ENCODE measurements around the gene NAA80.

Gene NAA80

DNA sequence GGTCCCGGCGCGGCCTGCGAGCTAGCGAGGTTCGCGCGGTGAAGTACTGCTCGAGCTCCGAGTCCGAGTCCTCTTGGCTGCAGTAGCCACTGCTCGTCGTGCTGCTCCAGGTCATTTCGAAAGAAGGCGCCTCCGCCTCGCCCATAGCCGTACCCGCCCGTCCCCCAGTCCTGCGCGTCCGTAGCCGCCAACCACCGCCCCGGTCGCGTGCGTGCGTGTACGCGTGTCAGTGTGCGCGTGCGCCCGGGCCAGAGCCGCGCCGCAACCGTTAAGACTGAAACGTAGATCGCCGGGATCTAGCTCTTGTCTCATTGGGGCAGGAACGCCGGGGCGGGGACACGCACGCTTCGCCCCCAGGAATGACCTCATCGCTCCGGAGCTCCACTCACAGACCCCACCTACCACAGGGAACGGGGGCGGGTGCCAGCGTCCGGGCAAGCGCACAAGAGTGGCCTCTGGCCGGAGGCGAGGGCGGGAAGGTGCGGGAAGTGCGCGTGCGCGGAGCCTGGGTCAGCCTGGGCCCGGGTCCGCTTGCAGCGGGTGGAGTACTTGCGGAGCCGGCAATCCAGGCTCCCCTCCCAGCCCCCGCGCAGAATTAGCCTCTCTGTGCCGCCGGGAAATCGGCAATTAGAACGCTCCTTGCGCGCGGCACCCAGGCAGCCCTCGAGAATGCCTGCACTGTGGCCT lies 38.1 kb upstream of the NAA80 start:
- H2AK5ac ChIP-seq (ENCODE audit: low read depth, low read length), result peak overlapping the region; percentile 89
- peak overlapping the region; percentile 76 for H4K8ac ChIP-seq (ENCODE audit: low read depth, low read length)
- peak overlapping the region; percentile 98 for H3K9ac ChIP-seq (ENCODE audit: low read depth, low read length, poor library complexity)
- DNase-seq (ENCODE audit: low spot score), result peak; percentile 98
- peak overlapping the region; percentile 99 for H3K18ac ChIP-seq (ENCODE audit: low read length)
- peaks cover 13 to 14% of the 10 kb centered on the region in 2 donors for H3K4me1 ChIP-seq (ENCODE audit: control insufficient read depth in 2 of 2, insufficient read depth in 1 of 2, low read depth in 1 of 2, low read length in 2 of 2)
- peak overlapping the region; percentile 92 for H3K27ac ChIP-seq (replicated peaks; ENCODE audit: low read length)
- H3K79me1 ChIP-seq (ENCODE audit: low read depth, low read length), result peaks cover 10% of the 10 kb centered on the region
- H2BK15ac ChIP-seq (ENCODE audit: low read length), result peak overlapping the region; percentile 72
- H3K36me3 ChIP-seq (replicated peaks in 1 of 2; ENCODE audit: control insufficient read depth in 2 of 2, insufficient read depth in 2 of 2, low read length in 2 of 2), result peaks cover 6 to 30% of the 10 kb centered on the region in 2 donors
- H3K4me2 ChIP-seq (ENCODE audit: insufficient read depth, low read length, poor library complexity, severe bottlenecking), result peak overlapping the region; percentile 92
- H2BK12ac ChIP-seq (ENCODE audit: low read length), result peak overlapping the region; percentile 91
- H3K4me3 ChIP-seq (ENCODE audit: low read length in 2 of 2), result peak overlapping the region; percentile 61 to 95
- peak overlapping the region; percentile 30 for H3K4ac ChIP-seq (ENCODE audit: low read length)
- no CpG with 5 or more reads among the region's 79 CpGs for WGBS, 2 donors (ENCODE audit: extremely low coverage in 2 of 2, insufficient read length in 2 of 2, insufficient replicate concordance in 1 of 2)
- peak overlapping the region; percentile 56 for H2BK120ac ChIP-seq (ENCODE audit: low read depth, low read length)
- H3K9me3 ChIP-seq (replicated peaks in 1 of 2; ENCODE audit: control insufficient read depth in 2 of 2, insufficient read depth in 1 of 2, low read depth in 1 of 2, low read length in 2 of 2), result peaks cover 2 to 6% of the 10 kb centered on the region in 2 donors
- H3K23ac ChIP-seq (ENCODE audit: low read depth, low read length, poor library complexity), result peak overlapping the region; percentile 89
- peak overlapping the region; percentile 93 for H2BK5ac ChIP-seq (ENCODE audit: low read length)
- no peak overlapping the region for H3K14ac ChIP-seq (ENCODE audit: low read length)
- peak overlapping the region; percentile 94 for H2AFZ ChIP-seq (ENCODE audit: low read length)
- peaks cover 16 to 39% (median 33%) of the 10 kb centered on the region in 3 experiments for H3K27me3 ChIP-seq (ENCODE audit: control insufficient read depth in 3 of 3, insufficient read depth in 3 of 3, low read depth in 1 of 3, low read length in 3 of 3)
- H4K91ac ChIP-seq (ENCODE audit: low read depth, low read length, poor library complexity), result peak overlapping the region; percentile 97

DNA sequence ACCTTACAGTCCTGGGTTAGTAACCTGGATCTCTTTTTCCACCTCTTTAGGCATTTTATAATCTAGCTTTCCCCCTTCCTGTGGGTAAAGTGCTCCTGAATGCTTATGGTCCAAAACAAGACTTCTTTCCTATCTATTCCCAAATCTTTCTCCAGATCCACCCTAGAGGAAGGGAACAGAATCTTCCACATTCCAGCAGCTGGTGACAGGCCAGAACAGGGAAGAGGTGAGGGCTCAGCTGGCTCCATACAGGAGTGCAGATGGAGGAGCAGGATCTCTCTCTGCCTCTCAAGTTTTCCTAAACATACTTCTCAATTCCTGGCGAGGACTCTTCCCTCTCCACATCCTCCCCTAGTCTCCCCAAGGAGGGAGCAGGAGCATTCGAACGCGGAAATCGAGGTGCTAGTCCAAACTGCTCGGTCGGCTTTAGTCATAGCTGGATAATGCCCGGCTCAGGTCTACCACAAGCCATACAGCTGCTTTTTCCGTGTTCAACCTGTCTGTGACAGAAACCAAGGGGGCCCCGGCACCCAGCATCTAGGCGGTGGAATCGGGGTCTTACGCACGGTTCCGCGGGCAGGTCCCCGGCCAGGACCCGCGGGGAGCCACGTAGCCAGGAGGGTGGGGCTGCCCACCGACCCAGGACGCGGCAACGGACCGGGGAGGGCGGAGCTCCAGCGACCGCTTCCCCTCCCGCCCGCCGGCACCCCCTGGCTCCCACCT lies 37.4 kb upstream of the NAA80 start:
- Histone ChIP-seq H3K4me1 (ENCODE audit: control insufficient read depth in 2 of 2, insufficient read depth in 1 of 2, low read depth in 1 of 2, low read length in 2 of 2) (peaks cover 13 to 14% of the 10 kb centered on the region in 2 donors), H4K91ac (ENCODE audit: low read depth, low read length, poor library complexity) (no peak overlapping the region), H2AK5ac (ENCODE audit: low read depth, low read length) (peak overlapping the region; percentile 89), H2BK12ac (ENCODE audit: low read length) (peak overlapping the region; percentile 91), H3K4ac (ENCODE audit: low read length) (peak overlapping the region; percentile 30), H2BK5ac (ENCODE audit: low read length) (peak overlapping the region; percentile 93), H3K36me3 (replicated peaks in 1 of 2; ENCODE audit: control insufficient read depth in 2 of 2, insufficient read depth in 2 of 2, low read length in 2 of 2) (peaks cover 13 to 37% of the 10 kb centered on the region in 2 donors), H4K8ac (ENCODE audit: low read depth, low read length) (no peak overlapping the region), H3K18ac (ENCODE audit: low read length) (peak overlapping the region; percentile 99), H2BK120ac (ENCODE audit: low read depth, low read length) (no peak overlapping the region), H3K4me2 (ENCODE audit: insufficient read depth, low read length, poor library complexity, severe bottlenecking) (peak overlapping the region; percentile 92), H3K27me3 (ENCODE audit: control insufficient read depth in 3 of 3, insufficient read depth in 3 of 3, low read depth in 1 of 3, low read length in 3 of 3) (peaks cover 15 to 32% (median 26%) of the 10 kb centered on the region in 3 experiments), H3K23ac (ENCODE audit: low read depth, low read length, poor library complexity) (peak overlapping the region; percentile 89), H2BK15ac (ENCODE audit: low read length) (peak overlapping the region; percentile 72), H3K27ac (replicated peaks; ENCODE audit: low read length) (peak overlapping the region; percentile 92), H2AFZ (ENCODE audit: low read length) (peak overlapping the region; percentile 94), H3K9me3 (replicated peaks in 1 of 2; ENCODE audit: control insufficient read depth in 2 of 2, insufficient read depth in 1 of 2, low read depth in 1 of 2, low read length in 2 of 2) (peaks cover 2 to 6% of the 10 kb centered on the region in 2 donors), H3K79me1 (ENCODE audit: low read depth, low read length) (peaks cover 10% of the 10 kb centered on the region), H3K9ac (ENCODE audit: low read depth, low read length, poor library complexity) (peak overlapping the region; percentile 98), H3K14ac (ENCODE audit: low read length) (no peak overlapping the region), H3K4me3 (ENCODE audit: low read length in 2 of 2) (peak overlapping the region; percentile 61 to 95)
- DNase-seq (ENCODE audit: low spot score), result no peak
- no CpG with 5 or more reads among the region's 31 CpGs for WGBS, 2 donors (ENCODE audit: extremely low coverage in 2 of 2, insufficient read length in 2 of 2, insufficient replicate concordance in 1 of 2)

DNA sequence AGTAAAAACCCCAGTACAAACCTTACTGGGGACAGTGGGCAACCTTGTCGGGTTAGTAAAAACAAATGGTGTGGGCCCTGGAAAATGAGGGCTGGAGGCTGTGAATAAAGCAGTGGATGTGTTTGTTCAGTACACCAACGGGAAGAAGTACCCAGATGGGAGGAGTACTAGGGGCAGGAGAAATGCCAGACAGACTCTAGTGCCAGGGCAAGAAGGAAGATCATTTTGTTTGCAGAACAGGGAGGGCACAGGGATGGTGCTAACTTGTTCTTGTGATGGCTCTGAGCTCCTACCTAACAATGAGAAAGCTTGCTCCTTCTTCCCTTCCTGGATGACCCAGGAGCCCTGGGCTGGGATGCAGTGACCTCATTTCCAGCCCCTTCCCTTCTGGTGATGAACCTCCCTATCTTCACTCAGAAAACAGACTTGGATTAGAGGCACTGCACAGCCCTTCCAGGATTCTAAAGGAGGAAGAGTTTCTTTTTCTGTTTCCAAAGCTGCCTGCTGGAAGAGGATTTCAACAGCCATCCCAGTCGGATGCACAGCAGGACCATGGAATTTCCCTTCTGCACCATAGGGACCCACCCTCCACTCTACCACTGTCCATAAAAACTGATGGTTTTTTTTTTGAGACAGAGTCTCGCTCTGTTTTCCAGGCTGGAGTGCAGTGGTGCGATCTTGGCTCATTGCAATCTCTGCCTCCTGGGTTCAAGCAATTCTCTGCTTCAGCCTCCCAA lies 35.3 kb upstream of the NAA80 start:
- Histone ChIP-seq H3K4me1 (ENCODE audit: control insufficient read depth in 2 of 2, insufficient read depth in 1 of 2, low read depth in 1 of 2, low read length in 2 of 2) (peaks cover 10 to 14% of the 10 kb centered on the region in 2 donors), H2BK120ac (ENCODE audit: low read depth, low read length) (no peak overlapping the region), H2AK5ac (ENCODE audit: low read depth, low read length) (no peak overlapping the region), H3K36me3 (replicated peaks in 1 of 2; ENCODE audit: control insufficient read depth in 2 of 2, insufficient read depth in 2 of 2, low read length in 2 of 2) (peaks cover 33 to 58% of the 10 kb centered on the region in 2 donors), H3K4me2 (ENCODE audit: insufficient read depth, low read length, poor library complexity, severe bottlenecking) (no peak overlapping the region), H2AFZ (ENCODE audit: low read length) (no peak overlapping the region), H2BK15ac (ENCODE audit: low read length) (no peak overlapping the region), H3K14ac (ENCODE audit: low read length) (no peak overlapping the region), H3K79me1 (ENCODE audit: low read depth, low read length) (peaks cover 10% of the 10 kb centered on the region), H3K9me3 (replicated peaks in 1 of 2; ENCODE audit: control insufficient read depth in 2 of 2, insufficient read depth in 1 of 2, low read depth in 1 of 2, low read length in 2 of 2) (no peaks in the 10 kb centered on the region), H3K4me3 (ENCODE audit: low read length in 2 of 2) (no peak overlapping the region), H3K27me3 (ENCODE audit: control insufficient read depth in 3 of 3, insufficient read depth in 3 of 3, low read depth in 1 of 3, low read length in 3 of 3) (peaks cover 0 to 11% (median 5%) of the 10 kb centered on the region in 3 experiments), H4K8ac (ENCODE audit: low read depth, low read length) (no peak overlapping the region), H3K4ac (ENCODE audit: low read length) (no peak overlapping the region), H4K91ac (ENCODE audit: low read depth, low read length, poor library complexity) (no peak overlapping the region), H3K23ac (ENCODE audit: low read depth, low read length, poor library complexity) (no peak overlapping the region), H3K9ac (ENCODE audit: low read depth, low read length, poor library complexity) (peak overlapping the region; percentile 26), H2BK5ac (ENCODE audit: low read length) (no peak overlapping the region), H2BK12ac (ENCODE audit: low read length) (no peak overlapping the region), H3K27ac (replicated peaks; ENCODE audit: low read length) (no peak overlapping the region), H3K18ac (ENCODE audit: low read length) (no peak overlapping the region)
- WGBS, 2 donors (ENCODE audit: extremely low coverage in 2 of 2, insufficient read length in 2 of 2, insufficient replicate concordance in 1 of 2), result no CpG with 5 or more reads among the region's 5 CpGs
- DNase-seq (ENCODE audit: low spot score), result no peak
